Stimulated activated memory B cell treated with anti-CD40 and anti-IgM and Interleukin-4, amounts not matched to agents 10 μg/mL and 1 μg/mL and 100 μg/mL, for 72 hours (primary cell): ENCODE results near the gene KIAA1328.
"Not testable (repeated sequence)": the region's sequence is repeated elsewhere in the genome, so short reads cannot be mapped to it uniquely, and the experiment has no call there.

Experiments
- ATAC-seq: fragments of 150-1000 bp; cut with Tn5 transposase; 2 replicates; pipeline ENCODE4 v1.10.0; 2021
- H3K27ac Mint-ChIP-seq: one replicate; pipeline ENCODE4 v1.8.0; 2022; ENCODE audit warnings: mild to moderate bottlenecking, mixed read lengths
- H3K27me3 Mint-ChIP-seq: one replicate; pipeline ENCODE4 v1.8.0; 2022; ENCODE audit warnings: mixed read lengths
- H3K36me3 Mint-ChIP-seq: one replicate; pipeline ENCODE4 v1.8.0; 2022; ENCODE audit warnings: mixed read lengths
- H3K4me1 Mint-ChIP-seq: one replicate; pipeline ENCODE4 v1.8.0; 2022; ENCODE audit warnings: mixed read lengths
- H3K4me3 Mint-ChIP-seq: one replicate; pipeline ENCODE4 v1.8.0; 2022; ENCODE audit warnings: mild to moderate bottlenecking, moderate library complexity, mixed read lengths
- H3K9me3 Mint-ChIP-seq: one replicate; pipeline ENCODE4 v1.8.0; 2022; ENCODE audit warnings: mixed read lengths

Gene KIAA1328

DNA sequence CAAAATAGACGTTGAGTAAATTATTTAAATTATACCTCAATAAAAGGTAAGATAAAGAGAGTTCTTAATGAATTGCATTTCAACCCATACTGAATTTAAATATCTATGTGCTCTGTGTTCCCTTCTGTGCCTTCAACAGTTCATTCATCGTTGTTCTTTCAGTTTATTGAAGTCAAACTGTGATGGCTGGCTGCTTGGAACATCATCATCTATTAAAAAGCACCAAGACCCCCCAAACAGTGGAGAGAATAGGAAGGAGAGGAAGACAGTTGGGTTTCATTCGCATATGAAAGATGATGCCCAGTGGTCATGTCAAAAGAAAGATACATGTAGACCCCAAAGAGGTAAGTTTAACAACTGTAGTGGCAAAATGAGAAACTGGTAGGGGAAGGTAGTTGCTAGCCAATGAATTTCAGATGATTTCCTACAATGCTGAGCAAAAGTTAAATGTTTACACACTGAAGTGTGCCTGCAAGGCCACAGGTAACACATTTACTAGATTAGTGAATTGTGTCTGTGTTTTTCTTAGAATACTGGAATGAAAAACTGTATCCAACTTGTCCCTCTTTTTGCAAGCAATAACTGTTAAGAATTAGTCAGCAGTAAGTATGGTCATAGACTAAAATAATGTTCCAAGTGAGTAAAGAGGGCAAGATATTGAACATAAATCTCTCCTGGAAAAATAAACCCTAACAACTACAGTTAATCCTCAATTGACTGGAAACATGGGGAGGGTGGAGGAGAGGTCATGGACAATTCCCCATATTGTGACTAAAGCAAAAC, 331.3 kb downstream of the KIAA1328 start:
- no peaks in the 10 kb centered on the region for H3K4me1 Mint-ChIP-seq
- H3K4me3 Mint-ChIP-seq = no peak overlapping the region
- no peak for ATAC-seq

DNA sequence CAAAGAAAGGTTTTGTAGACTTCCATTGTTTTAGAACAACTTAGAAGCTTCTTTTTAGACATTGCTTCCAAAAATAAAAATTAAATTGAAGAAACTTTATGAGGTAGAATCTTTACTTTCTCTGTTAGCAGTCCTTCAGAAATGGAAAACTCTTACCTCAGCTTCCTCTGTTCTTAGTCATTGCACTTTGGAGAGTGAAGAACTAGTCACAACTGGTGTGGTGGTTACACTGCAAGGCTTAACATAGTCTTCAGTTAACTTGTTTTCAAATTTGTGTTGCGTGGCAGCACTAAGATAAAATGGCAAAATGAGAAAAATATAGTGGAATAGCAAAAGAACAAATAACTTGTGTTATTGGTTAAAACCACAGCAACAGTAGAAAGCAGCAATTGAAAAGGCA, 332.6 kb downstream of the KIAA1328 start:
- no peak overlapping the region for H3K4me3 Mint-ChIP-seq
- peaks cover 30% of the 10 kb centered on the region for H3K36me3 Mint-ChIP-seq
- no peaks in the 10 kb centered on the region for H3K27me3 Mint-ChIP-seq
- ATAC-seq = no peak
- H3K9me3 Mint-ChIP-seq = no peaks in the 10 kb centered on the region
- no peak overlapping the region for H3K27ac Mint-ChIP-seq
- H3K4me1 Mint-ChIP-seq = no peaks in the 10 kb centered on the region

More for the DNA sequence above, 331.3 kb downstream of the KIAA1328 start:
- Mint-ChIP-seq H3K36me3 (peaks cover 30% of the 10 kb centered on the region), H3K9me3 (no peaks in the 10 kb centered on the region), H3K27me3 (no peaks in the 10 kb centered on the region), H3K27ac (no peak overlapping the region)

DNA sequence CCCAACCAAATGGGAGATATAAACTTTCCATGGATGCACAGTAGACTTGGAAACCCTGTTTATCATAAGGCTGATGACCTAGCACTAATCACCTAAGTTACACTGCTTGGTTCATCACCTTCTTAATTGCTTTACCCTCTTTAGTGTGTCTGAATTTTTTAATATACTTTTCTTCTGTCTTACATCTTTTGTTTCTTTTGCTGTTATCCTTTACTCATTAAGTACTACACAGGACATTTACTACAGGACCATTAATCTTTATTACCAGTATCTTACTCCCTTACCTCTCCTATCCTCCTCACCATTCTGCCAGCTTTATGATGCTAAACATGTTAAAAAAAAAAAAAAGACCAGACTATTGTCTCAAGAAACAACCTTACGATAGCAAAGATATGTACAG, 333.6 kb downstream of the KIAA1328 start:
- ATAC-seq = no peak
- Mint-ChIP-seq H3K4me3 (no peak overlapping the region), H3K36me3 (peaks cover 34% of the 10 kb centered on the region), H3K9me3 (no peaks in the 10 kb centered on the region), H3K27ac (no peak overlapping the region), H3K27me3 (no peaks in the 10 kb centered on the region), H3K4me1 (no peaks in the 10 kb centered on the region)

DNA sequence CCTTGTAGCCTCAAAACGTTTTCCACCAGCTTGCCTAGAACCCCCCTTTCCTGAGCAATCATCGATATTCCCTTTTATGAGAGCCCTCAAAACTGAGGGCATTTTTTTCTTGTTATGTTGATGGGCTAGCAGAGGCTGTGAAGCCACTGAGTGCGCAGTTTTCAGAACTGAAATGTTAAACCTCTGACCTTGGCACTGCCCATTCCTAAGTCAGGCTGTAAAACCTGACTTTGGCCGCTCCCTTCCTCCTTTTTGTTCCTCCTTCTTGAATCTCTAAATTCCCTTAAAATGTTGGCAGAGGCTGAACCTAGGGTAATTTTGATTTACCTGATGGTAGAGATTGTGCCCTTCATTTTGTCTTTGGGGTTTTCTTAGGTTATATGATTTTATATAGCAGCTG, 334.2 kb downstream of the KIAA1328 start:
- Mint-ChIP-seq H3K27me3 (no peaks in the 10 kb centered on the region), H3K4me3 (no peak overlapping the region), H3K9me3 (no peaks in the 10 kb centered on the region), H3K27ac (no peak overlapping the region), H3K4me1 (no peaks in the 10 kb centered on the region), H3K36me3 (peaks cover 39% of the 10 kb centered on the region)
- no peak for ATAC-seq

DNA sequence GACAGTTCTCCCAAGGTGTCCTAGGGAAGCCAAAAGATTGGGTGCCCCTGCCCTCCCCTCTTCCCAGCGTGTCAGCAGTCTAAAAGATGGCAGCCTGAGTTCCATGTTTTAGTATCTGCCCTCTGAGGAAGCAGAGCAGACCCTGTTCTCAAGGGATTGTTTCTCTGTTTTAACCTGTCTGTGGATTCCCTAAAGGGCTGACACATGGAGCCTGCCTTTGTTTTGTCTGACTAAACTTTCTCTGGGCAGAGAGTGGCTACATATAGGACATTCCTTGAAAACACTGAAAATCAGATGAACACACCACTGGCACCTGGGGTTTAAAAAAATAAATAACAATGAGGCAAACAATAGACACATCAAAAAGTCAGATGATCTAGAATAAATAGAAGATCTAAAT, 337.6 kb downstream of the KIAA1328 start:
- Mint-ChIP-seq H3K4me3 (no peak overlapping the region), H3K27me3 (no peaks in the 10 kb centered on the region), H3K4me1 (no peaks in the 10 kb centered on the region), H3K9me3 (no peaks in the 10 kb centered on the region), H3K36me3 (peaks cover 28% of the 10 kb centered on the region), H3K27ac (no peak overlapping the region)
- no peak for ATAC-seq

DNA sequence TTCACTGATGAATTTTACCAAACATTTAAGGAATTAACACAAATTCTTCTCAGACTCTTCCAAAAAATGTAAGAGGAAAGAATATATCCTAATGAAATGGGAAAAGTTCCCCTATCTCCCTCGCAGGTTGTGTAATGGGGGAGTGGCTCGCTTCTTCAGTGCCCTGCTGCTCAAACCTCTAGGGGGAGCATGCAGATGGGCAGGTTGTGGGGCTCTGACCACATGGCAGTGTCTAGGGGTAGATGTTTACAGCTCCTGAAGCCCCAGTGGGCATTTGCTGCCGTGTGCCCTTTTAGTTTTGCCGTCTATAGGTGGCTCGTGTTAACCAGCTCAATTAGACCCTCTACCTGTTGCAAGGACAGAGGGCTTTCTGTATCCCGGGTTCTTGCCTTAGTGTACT, 338.0 kb downstream of the KIAA1328 start:
- H3K9me3 Mint-ChIP-seq, H3K27me3 Mint-ChIP-seq, H3K4me3 Mint-ChIP-seq, ATAC-seq, H3K27ac Mint-ChIP-seq, H3K4me1 Mint-ChIP-seq: not testable (repeated sequence)
- H3K36me3 Mint-ChIP-seq = peaks cover 28% of the 10 kb centered on the region

DNA sequence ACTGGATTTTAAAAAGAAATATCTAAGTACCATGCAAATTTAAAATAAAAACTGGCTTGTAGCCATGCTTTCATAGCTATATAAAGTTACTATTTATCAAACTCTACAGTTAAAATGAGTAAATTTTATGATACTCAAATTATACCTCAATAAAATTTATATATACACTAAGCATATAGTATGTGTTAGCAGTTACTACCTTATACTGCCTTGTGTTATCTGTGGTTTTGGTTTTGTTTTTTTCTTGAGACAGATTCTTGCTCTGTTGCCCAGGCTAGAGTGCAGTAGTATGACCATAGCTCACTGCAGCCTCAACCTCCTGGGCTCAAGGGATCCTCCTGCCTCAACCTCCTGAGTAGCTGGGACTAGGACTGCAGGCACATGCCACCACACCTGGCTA, 342.1 kb downstream of the KIAA1328 start:
- Mint-ChIP-seq H3K4me1 (no peaks in the 10 kb centered on the region), H3K27me3 (no peaks in the 10 kb centered on the region), H3K4me3 (no peak overlapping the region), H3K9me3 (no peaks in the 10 kb centered on the region), H3K36me3 (peaks cover 28% of the 10 kb centered on the region), H3K27ac (no peak overlapping the region)
- ATAC-seq = no peak

DNA sequence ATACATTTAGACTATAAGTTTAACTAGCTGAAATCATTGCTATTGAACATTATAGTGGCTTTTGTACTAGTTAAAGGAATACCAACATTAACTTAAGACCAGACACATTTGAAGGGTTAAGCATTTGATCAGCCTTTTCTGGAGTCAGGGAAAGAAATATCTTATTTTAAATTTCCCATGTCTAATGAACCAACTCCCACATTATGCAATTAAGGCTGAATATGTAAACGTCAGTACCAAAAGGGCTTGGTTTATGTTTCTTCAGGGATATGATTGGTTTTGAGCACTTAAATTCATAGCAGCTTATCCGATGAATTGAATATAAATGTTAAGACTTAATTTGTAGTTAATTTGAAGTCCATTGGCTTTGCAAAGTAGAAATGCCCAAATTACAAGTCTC, 344.5 kb downstream of the KIAA1328 start:
- no peak overlapping the region for H3K27ac Mint-ChIP-seq
- ATAC-seq = no peak
- no peaks in the 10 kb centered on the region for H3K4me1 Mint-ChIP-seq
- peaks cover 22% of the 10 kb centered on the region for H3K36me3 Mint-ChIP-seq
- H3K9me3 Mint-ChIP-seq = no peaks in the 10 kb centered on the region
- H3K27me3 Mint-ChIP-seq = no peaks in the 10 kb centered on the region
- H3K4me3 Mint-ChIP-seq = no peak overlapping the region

DNA sequence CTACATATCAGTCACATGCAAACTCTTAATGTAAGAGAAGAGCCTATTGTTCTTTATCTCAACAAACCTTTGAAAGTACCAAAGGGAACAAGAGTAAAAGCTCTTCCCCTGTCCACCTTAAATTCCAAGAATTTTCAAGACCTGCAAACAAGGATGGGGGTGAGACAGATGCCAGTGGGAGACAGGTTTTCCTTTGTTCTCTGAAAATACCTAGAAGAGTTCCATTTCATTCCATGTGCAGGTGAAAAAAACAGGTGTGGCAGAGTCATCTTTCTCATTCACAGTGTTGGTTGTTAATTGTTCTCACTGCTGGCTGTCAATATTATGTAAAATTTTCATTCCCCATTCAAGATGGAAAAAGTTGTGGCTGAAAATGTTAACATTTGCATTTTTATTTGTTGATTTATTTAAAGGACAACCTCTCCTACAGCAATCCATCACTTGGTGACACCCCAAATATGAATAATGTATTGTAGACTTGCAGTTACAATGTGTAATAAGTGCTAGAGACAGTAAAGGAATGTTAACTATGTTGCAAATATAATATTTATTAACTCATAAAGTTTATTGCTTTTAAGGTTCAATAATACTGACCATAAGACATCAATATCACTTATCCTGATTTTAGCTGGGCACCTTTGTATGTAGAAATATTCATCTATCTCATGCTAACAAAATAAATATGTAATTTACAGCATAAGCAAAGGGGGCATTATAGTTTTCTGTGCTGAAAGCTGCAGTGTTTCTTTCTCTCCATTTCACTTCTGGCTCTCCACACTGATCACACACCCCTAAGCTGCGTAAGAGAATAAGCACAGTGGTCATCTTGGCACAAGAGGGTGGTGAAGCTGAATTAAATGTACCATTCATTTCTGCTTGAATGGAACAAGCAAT, 347.0 kb downstream of the KIAA1328 start:
- H3K27ac Mint-ChIP-seq = no peak overlapping the region

DNA sequence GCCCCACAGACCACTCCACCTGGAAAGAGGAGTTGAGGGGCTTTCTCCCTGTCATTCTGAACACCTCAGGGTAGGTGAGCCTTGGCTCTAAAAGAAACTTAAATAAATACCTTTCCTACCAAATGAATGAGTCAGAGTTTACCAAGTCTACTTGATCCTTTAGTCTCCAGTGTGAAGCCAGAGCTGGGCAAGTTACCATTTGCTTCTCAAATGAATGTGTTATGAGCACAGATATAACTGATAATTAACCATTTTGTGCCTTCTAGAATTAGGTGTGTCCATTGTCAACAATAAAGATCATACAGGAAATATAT, 347.7 kb downstream of the KIAA1328 start:
- no peak overlapping the region for H3K4me3 Mint-ChIP-seq
- H3K27ac Mint-ChIP-seq = no peak overlapping the region
- H3K4me1 Mint-ChIP-seq = no peaks in the 10 kb centered on the region
- H3K27me3 Mint-ChIP-seq = no peaks in the 10 kb centered on the region
- peaks cover 22% of the 10 kb centered on the region for H3K36me3 Mint-ChIP-seq
- no peak for ATAC-seq
- no peaks in the 10 kb centered on the region for H3K9me3 Mint-ChIP-seq

More for the DNA sequence above, 347.0 kb downstream of the KIAA1328 start:
- Mint-ChIP-seq H3K27me3 (no peaks in the 10 kb centered on the region), H3K4me1 (no peaks in the 10 kb centered on the region), H3K4me3 (no peak overlapping the region), H3K9me3 (no peaks in the 10 kb centered on the region), H3K36me3 (peaks cover 22% of the 10 kb centered on the region)
- ATAC-seq = no peak

DNA sequence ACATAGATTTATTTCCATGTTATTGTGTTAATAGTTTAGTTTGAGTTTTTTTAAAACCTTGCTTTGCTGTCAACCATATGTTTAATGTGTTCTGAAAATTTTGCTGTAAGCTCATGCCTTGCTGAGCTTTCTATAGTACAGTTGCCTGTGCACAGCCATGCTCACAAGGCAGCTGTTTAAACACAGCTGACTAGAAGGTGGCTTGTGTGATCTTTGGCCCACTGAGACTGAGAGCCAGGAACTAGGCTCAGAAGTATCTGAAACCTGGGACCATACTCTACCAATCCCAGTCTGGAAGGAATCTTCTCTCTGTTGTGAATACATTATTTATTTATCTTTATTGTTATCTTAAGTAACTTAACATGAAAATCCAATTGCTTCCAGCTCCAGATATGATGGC, 350.5 kb downstream of the KIAA1328 start:
- no peaks in the 10 kb centered on the region for H3K27me3 Mint-ChIP-seq
- H3K27ac Mint-ChIP-seq = no peak overlapping the region
- H3K36me3 Mint-ChIP-seq = peaks cover 15% of the 10 kb centered on the region
- H3K4me3 Mint-ChIP-seq = no peak overlapping the region
- H3K9me3 Mint-ChIP-seq = no peaks in the 10 kb centered on the region
- ATAC-seq = no peak
- H3K4me1 Mint-ChIP-seq = no peaks in the 10 kb centered on the region

DNA sequence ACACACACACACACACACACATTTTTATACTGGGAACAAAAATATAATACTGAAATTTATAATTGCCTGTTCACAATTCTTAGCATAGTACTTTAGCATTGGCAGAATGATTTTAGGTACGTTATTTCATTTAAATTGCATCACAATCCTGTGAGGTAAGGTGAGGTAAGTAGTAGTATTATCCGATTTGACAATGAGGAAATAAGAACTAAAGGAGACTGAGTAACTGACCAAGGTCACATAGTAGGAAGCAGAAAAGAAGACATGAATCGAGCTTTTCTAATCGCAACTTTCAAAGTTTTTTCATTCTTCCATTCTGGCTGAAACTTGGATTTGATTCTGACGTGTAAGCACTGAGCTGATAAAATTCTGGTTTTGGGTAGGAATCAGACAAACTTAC, 351.2 kb downstream of the KIAA1328 start:
- H3K4me1 Mint-ChIP-seq = no peaks in the 10 kb centered on the region
- no peaks in the 10 kb centered on the region for H3K27me3 Mint-ChIP-seq
- ATAC-seq = no peak
- H3K27ac Mint-ChIP-seq = no peak overlapping the region
- no peak overlapping the region for H3K4me3 Mint-ChIP-seq
- H3K36me3 Mint-ChIP-seq = peaks cover 9% of the 10 kb centered on the region
- no peaks in the 10 kb centered on the region for H3K9me3 Mint-ChIP-seq

DNA sequence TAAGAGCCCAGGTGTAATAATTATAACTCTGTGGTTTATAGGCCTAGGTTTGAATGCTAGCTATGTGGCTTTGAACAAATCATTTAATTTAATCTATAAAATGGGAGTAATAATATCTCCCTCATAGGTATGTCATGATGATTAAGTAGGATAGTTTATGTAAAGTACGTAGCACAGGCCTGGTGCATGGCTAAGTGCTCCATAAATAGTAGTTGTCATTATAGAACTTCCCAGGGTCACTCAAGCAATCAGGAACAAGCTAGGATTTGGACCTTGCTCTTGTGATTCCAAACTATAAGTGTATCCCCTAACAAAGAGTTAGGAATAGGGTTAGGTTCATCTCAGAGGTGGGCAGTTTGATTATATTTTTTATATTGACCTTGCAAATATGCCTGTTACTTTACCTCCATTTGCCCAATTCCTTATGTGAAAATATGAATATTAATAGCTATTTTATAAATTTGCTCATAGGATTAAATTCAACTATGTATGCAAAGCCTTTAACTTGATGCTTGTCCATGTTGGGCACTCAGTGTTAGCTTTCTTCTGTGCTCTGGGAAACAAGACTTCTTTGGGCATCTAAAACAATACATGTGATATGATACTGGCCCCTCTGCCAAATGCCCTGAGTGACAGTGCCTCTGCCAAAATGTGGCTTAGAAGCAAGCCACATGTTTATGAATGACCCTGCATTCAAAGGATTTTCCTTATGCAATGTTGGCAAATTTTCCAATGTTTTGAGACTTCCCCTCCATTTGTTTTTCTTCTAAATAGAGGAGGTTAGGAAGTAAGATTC, 353.6 kb downstream of the KIAA1328 start:
- Mint-ChIP-seq H3K27ac (no peak overlapping the region), H3K4me3 (no peak overlapping the region), H3K4me1 (no peaks in the 10 kb centered on the region), H3K9me3 (no peaks in the 10 kb centered on the region), H3K27me3 (no peaks in the 10 kb centered on the region), H3K36me3 (no peaks in the 10 kb centered on the region)
- no peak for ATAC-seq

DNA sequence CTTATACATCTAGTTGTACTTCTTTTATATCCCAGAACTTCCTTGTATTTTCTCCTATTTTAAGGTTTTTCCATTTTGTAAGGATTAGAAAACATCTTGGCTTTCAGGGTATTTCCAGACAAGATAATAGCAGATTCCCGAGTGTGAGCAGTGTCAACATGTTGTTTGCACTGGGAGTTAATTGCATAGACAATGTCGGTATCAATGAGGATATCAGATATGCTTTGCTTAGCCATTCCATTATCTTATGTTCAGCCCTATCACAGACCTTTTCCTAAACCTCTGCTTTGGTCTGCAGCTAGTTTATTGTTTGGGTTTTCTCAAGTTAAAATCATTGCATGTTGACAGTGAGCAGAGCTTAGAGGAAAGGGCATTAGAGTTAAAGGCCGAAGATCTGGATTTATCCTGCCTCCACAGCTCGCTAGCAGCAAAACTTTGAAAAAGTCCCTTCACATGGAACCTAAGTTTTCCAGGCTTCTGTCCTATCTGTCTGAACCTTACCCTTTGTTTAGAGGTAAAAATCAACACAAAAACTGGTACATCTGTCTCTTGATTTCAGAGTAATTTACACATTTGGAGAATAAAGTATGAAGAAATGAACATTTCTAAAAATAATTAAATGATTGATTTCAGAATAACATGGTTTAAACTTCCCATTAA, 355.4 kb downstream of the KIAA1328 start:
- ATAC-seq = no peak
- no peaks in the 10 kb centered on the region for H3K9me3 Mint-ChIP-seq
- no peaks in the 10 kb centered on the region for H3K27me3 Mint-ChIP-seq
- H3K4me1 Mint-ChIP-seq = no peaks in the 10 kb centered on the region
- H3K27ac Mint-ChIP-seq = no peak overlapping the region
- no peak overlapping the region for H3K4me3 Mint-ChIP-seq
- no peaks in the 10 kb centered on the region for H3K36me3 Mint-ChIP-seq
